GM12891 (cell line): ENCODE results near the gene TEX2.

ENCODE experiments used
- POLR2A ChIP-seq: IDR thresholded peaks from 2 replicates; pipeline ENCODE4 v1.6.1; 2011; ENCODE audit warnings: low read depth, low read length, control low read depth
- POLR2AphosphoS5 ChIP-seq: IDR thresholded peaks from 2 replicates; pipeline ENCODE4 v1.6.1; 2011; ENCODE audit warnings: low read depth, low read length, control low read depth
- POU2F2 ChIP-seq: IDR thresholded peaks from 2 replicates; pipeline ENCODE4 v1.6.1; 2011; ENCODE audit warnings: low read depth, mild to moderate bottlenecking, control low read depth, low read length, moderate library complexity
- TAF1 ChIP-seq: IDR thresholded peaks from 2 replicates; pipeline ENCODE4 v1.6.1; 2011; ENCODE audit warnings: low read depth, low read length, control low read depth

DNA sequence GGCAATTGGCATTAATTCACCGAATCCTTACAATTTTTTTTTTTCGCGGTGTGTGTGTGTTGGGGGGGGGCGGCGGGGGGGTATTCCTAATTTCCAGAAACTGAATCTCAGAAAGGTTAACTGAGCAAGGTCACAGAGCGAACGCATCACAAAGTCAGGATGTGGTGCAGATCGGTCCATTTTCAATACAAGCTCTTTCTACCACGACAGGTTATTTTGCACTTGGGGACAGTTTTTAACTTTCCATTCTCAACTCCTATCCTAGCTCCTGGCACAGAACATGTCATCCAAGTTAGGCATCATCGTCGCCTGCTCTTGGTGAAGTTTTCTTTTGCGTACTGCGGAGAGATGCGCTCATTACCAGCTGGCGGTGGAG is 117.7 kb downstream of the TEX2 start:
- TF ChIP-seq POLR2A (no peak), TAF1 (peak; percentile 92; the same call in 1 of the 2 replicates), POLR2AphosphoS5 (no peak), POU2F2 (no peak)
